Astrocyte (in vitro differentiated cells and primary cell): Measurements from ENCODE around the gene ITGB1.

Experiments used
- CTCF ChIP-seq: IDR thresholded peaks from 2 replicates; pipeline ENCODE4 v1.5.1; 2011; ENCODE audit warnings: low read depth, mild to moderate bottlenecking, inconsistent platforms, low read length, moderate library complexity; ENCODE audit not compliant: insufficient read depth
- EZH2 ChIP-seq: IDR thresholded peaks from 2 replicates; pipeline ENCODE4 v1.6.1; 2012; ENCODE audit warnings: mild to moderate bottlenecking, low read length, inconsistent platforms; ENCODE audit not compliant: insufficient read depth

- TF ChIP-seq CTCF (no peak), EZH2 (no peak)
These were observed 66.8 kb downstream of the ITGB1 start for GRCh38 chr10:32891261-32891660.
